Thymus (tissue), 11 donors: ENCODE results near the gene FARS2. TPM values are rescaled to one million over a fixed set of nuclear protein-coding genes. Genes with fewer than 3 reads are reported as not detected.

ENCODE experiments used
- DNase-seq, 9 donors: peaks; one replicate each; pipeline ENCODE4 v3.0.0-alpha.2; 2013; ENCODE audit warnings: low spot score in 9 of 9, low read depth in 6 of 9, missing footprints in 1 of 9
- H3K27ac ChIP-seq, 2 donors: one replicate each; pipeline ENCODE4 v1.5.1; 2013; ENCODE audit warnings: control low read depth in 1 of 2, low read depth in 1 of 2, low read length in 1 of 2, mild to moderate bottlenecking in 1 of 2, moderate library complexity in 1 of 2
- H3K27me3 ChIP-seq, 2 donors: one replicate each; pipeline ENCODE4 v1.5.1; 2013; ENCODE audit warnings: low read length in 1 of 2; ENCODE audit not compliant: control insufficient read depth in 2 of 2, insufficient read depth in 1 of 2
- H3K36me3 ChIP-seq, 2 donors: one replicate each; pipeline ENCODE4 v1.5.1; 2013; ENCODE audit warnings: low read length in 1 of 2, mild to moderate bottlenecking in 1 of 2, moderate library complexity in 1 of 2; ENCODE audit not compliant: control insufficient read depth in 2 of 2, insufficient read depth in 2 of 2
- H3K4me1 ChIP-seq, 2 donors: one replicate each; pipeline ENCODE4 v1.5.1; 2013; ENCODE audit warnings: low read length in 2 of 2; ENCODE audit not compliant: control insufficient read depth in 2 of 2, insufficient read depth in 2 of 2
- H3K4me3 ChIP-seq, 2 donors: one replicate each; pipeline ENCODE4 v1.5.1; 2013; ENCODE audit warnings: low read length in 2 of 2, control low read depth in 1 of 2, mild to moderate bottlenecking in 1 of 2
- H3K9me3 ChIP-seq, 2 donors: one replicate each; pipeline ENCODE4 v1.5.1; 2013; ENCODE audit warnings: low read length in 1 of 2, mild to moderate bottlenecking in 1 of 2; ENCODE audit not compliant: control insufficient read depth in 2 of 2, insufficient read depth in 1 of 2
- WGBS: extraction: QIAGEN DNeasy Blood & Tissue Kit; methylation state at CpG from one replicate; pipeline ENCODE4 v1.1.7; 2013; 5-methylcytosine and 5-hydroxymethylcytosine counted together
- polyA plus RNA-seq: library from polyadenylated mRNA; stranded (reverse); fragments of 200-250 nt; gene quantifications from one replicate; pipeline ENCODE4 v1.2.3, GENCODE V29; 2013
- total RNA-seq: library from RNA; stranded (reverse); fragments of 120-200 nt; gene quantifications from one replicate; pipeline ENCODE4 v1.2.4, GENCODE V29; 2013
- donor health status: healthy.

The FARS2 gene
- total and polyA plus RNA-seq, 2 donors = 10.5 to 23.2 TPM

DNA sequence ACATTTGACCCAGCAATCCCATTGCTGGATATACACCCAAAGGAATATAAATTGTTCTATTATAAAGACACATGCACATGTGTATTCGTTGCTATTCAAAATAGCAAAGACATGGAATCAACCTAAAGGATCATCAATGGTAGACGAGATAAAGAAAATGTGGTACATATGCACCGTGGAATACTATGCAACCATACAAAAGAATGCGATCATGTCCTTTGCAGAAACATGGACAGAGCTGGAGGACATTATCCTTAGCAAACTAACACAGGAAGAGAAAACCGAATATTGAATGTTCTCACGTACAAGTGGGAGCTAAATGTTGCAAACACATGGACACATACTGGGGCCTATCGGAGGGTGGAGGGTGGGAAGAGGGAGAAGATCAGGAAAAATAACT is 405.4 kb downstream of the FARS2 start:
- no peaks in the 10 kb centered on the region for H3K36me3 ChIP-seq
- DNase-seq = no peak
- peak overlapping the region in 1 of 2 donors; percentile 91 for H3K27ac ChIP-seq
- no peaks in the 10 kb centered on the region for H3K27me3 ChIP-seq
- no peak overlapping the region for H3K4me3 ChIP-seq
- no peaks in the 10 kb centered on the region for H3K9me3 ChIP-seq
- H3K4me1 ChIP-seq = peaks cover 22 to 71% of the 10 kb centered on the region in 2 donors
- WGBS = 84% methylated on average over 7 of the region's 7 CpGs

DNA sequence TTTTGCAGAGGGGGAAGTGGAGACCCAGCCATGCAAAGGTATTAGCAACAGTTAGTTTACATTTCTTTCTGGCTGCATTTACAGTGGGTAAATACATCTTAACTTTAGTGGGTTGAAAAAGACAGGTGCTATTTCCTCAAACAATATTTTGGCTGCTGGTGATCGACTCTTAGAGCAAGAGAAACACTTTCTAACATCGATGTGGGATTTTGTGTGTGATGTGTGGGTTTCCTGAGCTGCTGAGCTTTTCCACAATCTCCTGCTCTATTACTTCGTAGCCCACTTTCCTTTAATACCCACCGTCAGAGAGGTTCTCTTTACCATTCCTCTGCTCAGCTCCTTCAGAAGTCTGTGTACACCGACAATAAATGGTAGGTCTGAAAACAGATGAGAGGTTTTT is 406.4 kb downstream of the FARS2 start:
- H3K4me1 ChIP-seq = peaks cover 22 to 81% of the 10 kb centered on the region in 2 donors
- DNase-seq = peak in 8 of 9 donors; percentile 54 to 92 (median 68)
- WGBS = 7% methylated on average over 5 of the region's 5 CpGs
- no peak overlapping the region for H3K4me3 ChIP-seq
- H3K9me3 ChIP-seq = no peaks in the 10 kb centered on the region
- H3K36me3 ChIP-seq = no peaks in the 10 kb centered on the region
- peak overlapping the region; percentile 64 to 78 for H3K27ac ChIP-seq
- H3K27me3 ChIP-seq = no peaks in the 10 kb centered on the region

DNA sequence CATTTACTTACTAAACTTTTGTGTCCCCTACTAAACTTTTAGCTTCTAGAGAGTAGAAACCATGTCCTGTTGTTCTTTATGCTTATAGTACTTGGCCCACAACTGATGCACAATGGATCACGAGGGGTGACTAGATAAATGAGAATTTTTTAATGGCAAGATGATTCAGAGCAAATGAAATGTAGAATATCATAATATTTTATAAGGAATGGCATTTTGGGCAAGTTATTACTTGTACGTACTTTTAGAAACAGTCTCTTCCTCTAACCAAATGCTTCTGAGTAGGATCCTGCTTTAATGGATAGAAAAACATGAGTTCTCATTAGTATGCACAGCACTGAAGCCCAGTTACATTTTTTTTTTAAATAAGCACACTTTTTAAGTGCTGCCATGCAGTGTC is 409.1 kb downstream of the FARS2 start:
- WGBS = 95% methylated on average over 2 of the region's 2 CpGs
- H3K27ac ChIP-seq = no peak overlapping the region
- H3K36me3 ChIP-seq = no peaks in the 10 kb centered on the region
- no peaks in the 10 kb centered on the region for H3K9me3 ChIP-seq
- DNase-seq = no peak
- no peak overlapping the region for H3K4me3 ChIP-seq
- peaks cover 20 to 70% of the 10 kb centered on the region in 2 donors for H3K4me1 ChIP-seq
- no peaks in the 10 kb centered on the region for H3K27me3 ChIP-seq

DNA sequence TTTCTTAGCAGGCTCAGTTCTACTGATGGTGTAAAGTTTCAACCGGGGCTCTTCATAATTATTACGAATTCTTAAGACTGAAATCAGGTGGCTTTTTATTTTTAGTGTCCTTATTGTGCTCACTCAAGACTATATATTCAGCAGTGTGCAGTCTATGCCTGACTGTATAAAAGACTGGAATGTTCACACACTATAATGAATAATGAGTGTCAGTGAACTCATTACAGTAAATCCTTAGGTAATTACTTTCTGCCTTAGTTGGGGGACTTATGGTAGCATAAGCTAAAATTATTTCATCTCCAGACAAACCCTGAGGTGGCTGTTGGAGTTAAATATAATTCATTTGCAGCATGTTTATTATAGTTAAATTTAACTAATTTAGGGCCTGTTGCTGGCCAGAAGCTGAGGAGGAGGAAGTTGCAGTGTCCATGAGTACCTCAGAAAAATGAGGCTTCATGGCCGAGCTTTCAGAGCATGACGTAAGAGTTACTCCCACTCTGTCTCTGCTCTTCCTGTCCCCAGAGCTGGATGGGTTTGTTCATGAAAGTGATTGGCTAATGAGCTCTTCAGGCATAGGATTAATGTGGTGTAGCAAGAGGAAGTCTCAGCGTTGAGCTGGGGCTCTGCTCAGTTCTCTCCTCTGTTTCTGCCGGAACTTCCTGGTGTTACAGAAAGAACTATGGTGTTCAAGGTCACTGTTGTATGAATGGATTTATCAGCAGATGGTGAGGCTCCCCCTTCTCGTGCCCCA is 409.7 kb downstream of the FARS2 start:
- Histone ChIP-seq H3K4me3 (no peak overlapping the region), H3K27me3 (no peaks in the 10 kb centered on the region), H3K4me1 (peaks cover 14 to 64% of the 10 kb centered on the region in 2 donors), H3K9me3 (no peaks in the 10 kb centered on the region), H3K27ac (peak overlapping the region; percentile 64 to 67), H3K36me3 (no peaks in the 10 kb centered on the region)
- WGBS = 55% methylated on average over 7 of the region's 7 CpGs
- peak in 5 of 9 donors; percentile 35 to 77 (median 42) for DNase-seq

DNA sequence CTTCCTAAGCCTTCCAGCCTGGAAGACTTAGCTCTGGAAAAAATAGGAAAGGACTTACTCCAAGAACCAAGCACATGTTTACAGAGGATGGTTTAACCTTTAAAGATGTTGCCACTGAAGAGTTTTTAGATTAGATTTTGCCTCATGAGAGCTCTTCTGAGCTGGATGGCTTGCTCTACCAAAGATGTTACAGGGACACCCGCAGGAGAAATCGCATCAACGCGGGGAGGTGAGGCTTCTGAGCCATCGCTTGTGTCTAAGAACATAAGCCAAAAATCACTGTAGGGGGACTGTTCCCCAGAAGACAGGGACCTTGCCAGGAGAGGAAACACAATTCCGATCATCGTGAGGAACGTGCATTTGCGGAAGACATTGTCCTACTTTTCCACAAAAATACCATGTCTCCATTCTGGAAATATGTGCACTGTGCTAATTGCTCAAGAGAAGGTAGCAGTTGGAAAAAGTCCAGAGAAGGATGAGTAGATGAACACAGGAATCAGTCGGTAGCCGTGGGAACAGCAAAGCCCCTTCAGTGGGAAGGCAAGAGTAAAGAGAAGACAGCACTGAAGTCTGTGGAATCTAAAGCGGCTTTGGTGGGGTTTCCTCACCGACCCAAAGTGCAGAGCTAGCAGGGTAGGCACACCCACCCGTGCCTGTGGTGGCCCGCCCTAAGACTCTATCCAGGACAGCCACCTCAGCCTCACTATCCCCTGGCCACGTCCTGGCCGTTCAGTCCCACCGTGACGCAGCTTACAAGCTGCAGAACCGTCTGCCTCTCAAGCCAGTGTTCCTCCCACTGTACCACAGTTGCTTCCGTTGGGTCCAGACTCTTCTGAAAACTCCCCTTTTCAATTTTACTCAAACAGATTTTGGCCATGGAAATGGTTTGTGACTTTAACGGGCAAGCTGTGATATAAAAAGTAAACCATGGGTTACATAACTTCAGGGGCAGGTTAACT is 410.6 kb downstream of the FARS2 start:
- no peaks in the 10 kb centered on the region for H3K9me3 ChIP-seq
- peak overlapping the region; percentile 64 to 67 for H3K27ac ChIP-seq
- H3K36me3 ChIP-seq = no peaks in the 10 kb centered on the region
- peaks cover 9 to 56% of the 10 kb centered on the region in 2 donors for H3K4me1 ChIP-seq
- H3K4me3 ChIP-seq = no peak overlapping the region
- H3K27me3 ChIP-seq = no peaks in the 10 kb centered on the region
- peak in 1 of 9 donors; percentile 54 for DNase-seq
- WGBS = 88% methylated on average over 22 of the region's 22 CpGs

DNA sequence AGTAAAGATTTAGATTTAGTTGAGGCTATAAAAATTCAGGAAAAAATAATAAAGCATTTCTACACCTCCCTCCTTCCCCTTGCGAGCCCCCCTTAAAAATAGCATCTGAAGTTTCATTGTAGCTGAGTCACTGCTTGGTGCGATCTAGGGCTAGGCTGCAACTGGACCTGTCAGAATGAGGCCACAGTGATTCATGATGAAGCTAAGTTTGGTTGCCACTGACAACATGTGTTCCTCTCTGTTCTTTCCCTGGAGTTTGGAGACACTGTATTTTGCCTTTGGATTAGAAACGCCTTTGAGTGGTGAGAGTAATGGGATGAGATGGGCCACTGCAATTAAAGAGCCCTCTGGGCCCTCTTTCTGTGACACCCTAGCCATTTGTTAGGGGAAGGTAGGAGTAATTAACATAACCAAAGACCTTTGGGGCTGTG is 411.3 kb downstream of the FARS2 start:
- peaks cover 9 to 48% of the 10 kb centered on the region in 2 donors for H3K4me1 ChIP-seq
- 86% methylated on average over 3 of the region's 3 CpGs for WGBS
- no peak for DNase-seq
- H3K4me3 ChIP-seq = no peak overlapping the region
- H3K36me3 ChIP-seq = no peaks in the 10 kb centered on the region
- H3K27ac ChIP-seq = no peak overlapping the region
- H3K27me3 ChIP-seq = no peaks in the 10 kb centered on the region
- H3K9me3 ChIP-seq = no peaks in the 10 kb centered on the region

DNA sequence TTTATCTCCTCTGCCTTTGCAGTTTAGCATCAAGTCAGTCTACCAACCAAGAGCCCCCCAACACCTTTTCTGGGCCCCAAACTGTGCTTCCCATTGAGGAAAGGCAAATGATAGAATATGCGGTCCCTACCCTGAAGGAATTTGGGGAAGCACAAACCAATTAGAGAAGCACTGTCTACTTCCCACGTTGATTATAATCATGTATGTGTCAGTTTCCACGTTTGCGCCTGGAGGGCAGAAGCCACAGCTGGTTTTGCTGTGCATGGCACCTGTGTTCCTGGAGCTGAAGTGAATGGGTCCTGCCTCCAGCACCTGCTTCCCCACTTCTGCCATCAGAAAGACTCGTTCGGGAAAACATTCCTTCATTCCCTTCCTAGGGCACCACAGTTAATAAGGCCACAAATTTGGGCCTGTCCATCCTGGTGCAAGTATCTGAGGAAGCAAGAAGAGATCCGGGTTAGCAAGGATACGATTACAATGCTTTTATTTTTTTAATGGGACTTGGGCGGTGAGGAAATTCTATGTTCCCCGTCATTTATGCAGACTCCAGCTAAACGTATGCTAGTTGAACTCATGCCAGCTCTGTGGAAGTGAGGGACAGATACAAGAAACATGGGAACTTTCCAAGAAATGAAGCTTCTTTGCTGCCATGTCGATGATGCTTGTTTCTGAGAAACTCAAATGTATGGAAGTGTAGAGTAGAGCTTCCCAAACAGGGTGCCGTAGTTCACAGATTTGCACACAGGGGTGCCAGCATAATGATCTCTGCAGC is 411.9 kb downstream of the FARS2 start:
- WGBS = 89% methylated on average over 13 of the region's 13 CpGs
- Histone ChIP-seq H3K4me1 (peaks cover 9 to 46% of the 10 kb centered on the region in 2 donors), H3K4me3 (no peak overlapping the region), H3K27me3 (no peaks in the 10 kb centered on the region), H3K36me3 (no peaks in the 10 kb centered on the region), H3K9me3 (no peaks in the 10 kb centered on the region), H3K27ac (no peak overlapping the region)
- no peak for DNase-seq

DNA sequence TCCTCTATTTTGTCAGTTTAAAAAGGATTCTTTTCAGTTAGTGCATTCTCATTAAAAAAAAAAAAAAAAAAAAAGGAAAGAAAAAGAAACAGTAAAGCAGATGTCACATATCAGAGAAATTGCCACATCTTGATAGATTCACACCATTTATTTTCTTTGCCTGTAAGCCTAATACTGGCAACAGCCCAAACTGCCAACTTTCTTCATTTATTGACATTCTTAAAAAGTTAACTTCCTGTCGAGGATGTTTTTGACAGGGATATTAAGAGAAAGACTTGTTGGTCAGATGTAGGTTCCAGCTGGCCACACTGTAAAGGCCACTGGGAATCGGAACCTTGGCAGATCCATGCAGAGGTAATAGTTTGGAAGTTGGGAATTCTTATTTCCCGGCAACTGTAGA is 412.8 kb downstream of the FARS2 start:
- 93% methylated on average over 3 of the region's 3 CpGs for WGBS
- no peaks in the 10 kb centered on the region for H3K9me3 ChIP-seq
- H3K27me3 ChIP-seq = no peaks in the 10 kb centered on the region
- no peaks in the 10 kb centered on the region for H3K36me3 ChIP-seq
- no peak overlapping the region for H3K27ac ChIP-seq
- peaks cover 6 to 39% of the 10 kb centered on the region in 2 donors for H3K4me1 ChIP-seq
- no peak for DNase-seq
- H3K4me3 ChIP-seq = no peak overlapping the region
